Sigmoid colon (tissue), 7 donors: ENCODE measurements around the gene CYTH3. TPM values are rescaled to one million over a fixed set of nuclear protein-coding genes. Genes with fewer than 3 reads are reported as not detected.
A peak's percentile ranks its signal among the peaks of the same experiment; 100 is the strongest.
"Not testable (repeated sequence)": the region's sequence is repeated elsewhere in the genome, so short reads cannot be mapped to it uniquely, and the experiment has no call there.

Experiments used
- DNase-seq: peaks from one replicate; pipeline ENCODE4 v3.0.0-alpha.2; 2019
- H3K27ac ChIP-seq, 4 donors: fragments of 200-600 bp; sonication (generic); one replicate each; pipeline ENCODE4 v1.5.1; 2016 to 2019; ENCODE audit warnings: mild to moderate bottlenecking in 1 of 4
- H3K27me3 ChIP-seq, 3 donors: fragments of 200-600 bp; sonication (generic); one replicate each; pipeline ENCODE4 v1.5.1; 2019; ENCODE audit warnings: mild to moderate bottlenecking in 1 of 3
- H3K36me3 ChIP-seq, 4 donors: fragments of 200-600 bp; sonication (generic); one replicate each; pipeline ENCODE4 v1.5.1; 2016 to 2019
- H3K4me1 ChIP-seq, 4 donors: fragments of 200-600 bp; sonication (generic); one replicate each; pipeline ENCODE4 v1.5.1; 2017 to 2019
- H3K4me3 ChIP-seq, 4 donors: fragments of 200-600 bp; sonication (generic); one replicate each; pipeline ENCODE4 v1.5.1; 2017 to 2019; ENCODE audit warnings: mild to moderate bottlenecking in 2 of 4, moderate library complexity in 1 of 4
- H3K9me3 ChIP-seq, 4 donors: fragments of 200-600 bp in 3 of 4; sonication (generic) in 3 of 4; one replicate each; pipeline versions ENCODE4 v1.5.1 to v1.6.1; 2013 to 2019
- CTCF ChIP-seq, 4 experiments: fragments of 450-650 bp in 3 of 4; fragments of 200-600 bp in 1 of 4; IDR thresholded peaks; one replicate each; pipeline ENCODE4 v1.5.1; 2016 to 2019; ENCODE audit warnings: antibody characterized with exemption in 4 of 4, mild to moderate bottlenecking in 3 of 4, moderate library complexity in 2 of 4
- EP300 ChIP-seq, 4 donors: sonication (generic); formaldehyde crosslinking; IDR thresholded peaks; one replicate each; pipeline ENCODE4 v1.6.1; 2017; ENCODE audit warnings: antibody characterized with exemption in 4 of 4
- POLR2A ChIP-seq, 2 donors: fragments of 450-650 bp; IDR thresholded peaks; one replicate each; pipeline ENCODE4 v1.6.1; 2016; ENCODE audit warnings: antibody characterized with exemption in 2 of 2, mild to moderate bottlenecking in 2 of 2, moderate library complexity in 2 of 2
- POLR2AphosphoS5 ChIP-seq, 4 donors: sonication (generic); formaldehyde crosslinking; IDR thresholded peaks; one replicate each; pipeline ENCODE4 v1.6.1; 2017; ENCODE audit warnings: antibody characterized with exemption in 4 of 4
- WGBS, 2 donors: extraction: QIAGEN DNeasy Blood & Tissue Kit; methylation state at CpG; one replicate each; pipeline ENCODE4 v1.1.7; 2013; 5-methylcytosine and 5-hydroxymethylcytosine counted together
- intact Hi-C: fragments of 100-400 bp; cut with DNase I; formaldehyde crosslinking; loops from one replicate; pipeline ENCODE4 v1.15.1; 2023
- polyA plus RNA-seq, 3 donors: library from polyadenylated mRNA; stranded (reverse); fragments of 200-250 nt; gene quantifications; one replicate each; pipeline ENCODE4 v1.2.3, GENCODE V29; 2013
- total RNA-seq, 4 donors: library from RNA; depleted of rRNA; stranded (reverse); fragments of >200 nt; gene quantifications; one replicate each; pipeline ENCODE4 v1.1.0, GENCODE V29; 2016
- donor health status: healthy with polysubstance abuse.
- donor health status: Bipolar disorder and iron deficiency.
- donor health status: healthy.

Gene CYTH3
- total and polyA plus RNA-seq, 7 donors: 6.5 to 34.8 (median 27.1) TPM

- TF ChIP-seq POLR2AphosphoS5 (IDR thresholded peaks at IDR 0.05) (peak in 3 of 4 donors; percentile 45 to 52 (median 51)), CTCF (IDR thresholded peaks at IDR 0.05) (no peak)
- Histone ChIP-seq H3K36me3 (no peaks in the 10 kb centered on the region), H3K27ac (peak overlapping the region; percentile 64 to 76 (median 70)), H3K27me3 (no peaks in the 10 kb centered on the region), H3K4me1 (peaks cover 0 to 48% (median 39%) of the 10 kb centered on the region in 4 donors), H3K4me3 (peak overlapping the region in 2 of 4 donors; percentile 1 to 16), H3K9me3 (no peaks in the 10 kb centered on the region)
- intact Hi-C loops: no loop called here
- no peak for DNase-seq
- 20 to 59% methylated on average over 9 of the region's 9 CpGs for WGBS, 2 donors
These were observed 43.8 kb downstream of the CYTH3 start for GRCh38 chr7:6228361-6229229.

GRCh38 chr7:6227294-6227846 lies 45.1 kb downstream of the CYTH3 start:
- peak in 2 of 4 donors; percentile 7 to 13 for TF ChIP-seq POLR2AphosphoS5 (IDR thresholded peaks at IDR 0.05)
- no peak for TF ChIP-seq POLR2A (IDR thresholded peaks at IDR 0.05)
- peaks cover 0 to 44% (median 36%) of the 10 kb centered on the region in 4 donors for H3K4me1 ChIP-seq
- WGBS, 2 donors: 52 to 63% methylated on average over 5 of the region's 5 CpGs
- no peak overlapping the region for H3K4me3 ChIP-seq
- no peak for DNase-seq
- H3K9me3 ChIP-seq: no peaks in the 10 kb centered on the region
- H3K36me3 ChIP-seq: no peaks in the 10 kb centered on the region
- intact Hi-C loops: no loop called here
- peak overlapping the region; percentile 64 to 76 (median 70) for H3K27ac ChIP-seq
- H3K27me3 ChIP-seq: no peaks in the 10 kb centered on the region

- intact Hi-C loops: no loop called here
- H3K9me3 ChIP-seq: no peaks in the 10 kb centered on the region
- H3K4me1 ChIP-seq: peaks cover 0 to 48% (median 37%) of the 10 kb centered on the region in 4 donors
- H3K4me3 ChIP-seq: no peak overlapping the region
- DNase-seq: no peak
- no peaks in the 10 kb centered on the region for H3K27me3 ChIP-seq
- H3K27ac ChIP-seq: peak overlapping the region; percentile 64 to 76 (median 70)
- TF ChIP-seq POLR2A (IDR thresholded peaks at IDR 0.05): no peak
- peak; percentile 34 to 67 (median 62) for TF ChIP-seq POLR2AphosphoS5 (IDR thresholded peaks at IDR 0.05)
- WGBS, 2 donors: 30 to 50% methylated on average over 3 of the region's 3 CpGs
- no peaks in the 10 kb centered on the region for H3K36me3 ChIP-seq
These were observed 46.1 kb downstream of the CYTH3 start for GRCh38 chr7:6226194-6226799.

GRCh38 chr7:6223411-6223810 lies 49.0 kb downstream of the CYTH3 start:
- H3K9me3 ChIP-seq, H3K27me3 ChIP-seq, intact Hi-C loops, DNase-seq, H3K27ac ChIP-seq, H3K36me3 ChIP-seq, H3K4me3 ChIP-seq: not testable (repeated sequence)
- peaks cover 0 to 39% (median 29%) of the 10 kb centered on the region in 4 donors for H3K4me1 ChIP-seq
- 75% methylated on average over 4 of the region's 4 CpGs for WGBS, 2 donors

GRCh38 chr7:6223010-6223409 lies 49.4 kb downstream of the CYTH3 start:
- DNase-seq, H3K9me3 ChIP-seq, H3K4me3 ChIP-seq, H3K36me3 ChIP-seq, H3K27me3 ChIP-seq, H3K27ac ChIP-seq, intact Hi-C loops: not testable (repeated sequence)
- peaks cover 0 to 35% (median 25%) of the 10 kb centered on the region in 4 donors for H3K4me1 ChIP-seq
- 97% methylated on average over 24 of the region's 25 CpGs for WGBS, 2 donors

- no peak overlapping the region for H3K27ac ChIP-seq
- DNase-seq: no peak
These were observed 50.8 kb downstream of the CYTH3 start for GRCh38 chr7:6221340-6222319.

More at GRCh38 chr7:6221340-6222319, 50.8 kb downstream of the CYTH3 start:
- TF ChIP-seq CTCF (IDR thresholded peaks at IDR 0.05) (no peak), POLR2AphosphoS5 (IDR thresholded peaks at IDR 0.05) (no peak), POLR2A (IDR thresholded peaks at IDR 0.05) (no peak), EP300 (IDR thresholded peaks at IDR 0.05) (no peak)
- H3K9me3 ChIP-seq: no peaks in the 10 kb centered on the region
- no peaks in the 10 kb centered on the region for H3K27me3 ChIP-seq
- H3K36me3 ChIP-seq: no peaks in the 10 kb centered on the region
- intact Hi-C loops: no loop called here
- peaks cover 0 to 21% (median 12%) of the 10 kb centered on the region in 4 donors for H3K4me1 ChIP-seq
- 70 to 84% methylated on average over 9 of the region's 9 CpGs for WGBS, 2 donors
- H3K4me3 ChIP-seq: no peak overlapping the region
